Measurements from ENCODE around the gene CACNG5.

Gene CACNG5

DNA sequence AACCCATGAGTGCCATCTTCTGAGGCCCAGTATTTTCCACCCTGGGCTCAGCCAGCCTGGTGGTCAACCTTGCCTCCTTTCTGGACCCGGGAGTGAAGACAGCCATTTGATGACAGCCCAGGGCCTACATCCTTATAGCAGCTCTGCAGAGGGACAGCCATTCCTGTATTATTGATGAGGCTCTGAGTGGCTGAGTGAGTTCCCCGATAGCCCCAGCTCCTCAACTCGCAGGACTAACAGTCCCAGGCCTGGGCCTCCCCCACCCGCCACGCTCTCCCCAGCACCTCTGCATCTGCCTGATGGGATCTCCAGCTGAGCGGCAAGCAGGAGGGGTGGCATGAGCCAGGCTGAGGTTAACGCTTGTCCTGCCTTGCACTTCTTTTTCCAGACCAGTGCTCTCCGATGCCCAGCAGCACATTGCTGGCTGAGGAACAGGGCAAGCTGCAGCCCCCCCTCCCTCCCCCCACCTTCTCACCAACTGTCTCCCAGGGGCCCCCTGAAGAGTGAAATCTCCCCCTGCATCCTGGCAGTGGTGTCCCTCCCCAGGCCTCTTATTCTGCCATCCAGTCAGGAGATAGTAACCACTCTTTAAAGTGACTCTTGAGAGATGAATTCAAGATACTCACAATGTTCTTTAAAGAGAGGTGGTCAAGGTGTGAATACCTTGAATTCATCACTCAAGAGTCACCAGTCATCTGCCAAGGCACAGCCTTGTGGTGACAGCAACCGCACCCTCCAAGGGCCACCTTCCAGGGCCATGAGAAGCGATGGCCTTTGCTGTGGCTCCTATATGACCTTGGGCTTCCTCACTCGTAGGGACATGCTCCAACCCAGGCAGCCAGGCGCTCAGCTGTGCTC, 23.5 kb downstream of the CACNG5 start:
- no peak for DNase-seq (ENCODE audit: low read depth)
- TF ChIP-seq, protein P1, sequence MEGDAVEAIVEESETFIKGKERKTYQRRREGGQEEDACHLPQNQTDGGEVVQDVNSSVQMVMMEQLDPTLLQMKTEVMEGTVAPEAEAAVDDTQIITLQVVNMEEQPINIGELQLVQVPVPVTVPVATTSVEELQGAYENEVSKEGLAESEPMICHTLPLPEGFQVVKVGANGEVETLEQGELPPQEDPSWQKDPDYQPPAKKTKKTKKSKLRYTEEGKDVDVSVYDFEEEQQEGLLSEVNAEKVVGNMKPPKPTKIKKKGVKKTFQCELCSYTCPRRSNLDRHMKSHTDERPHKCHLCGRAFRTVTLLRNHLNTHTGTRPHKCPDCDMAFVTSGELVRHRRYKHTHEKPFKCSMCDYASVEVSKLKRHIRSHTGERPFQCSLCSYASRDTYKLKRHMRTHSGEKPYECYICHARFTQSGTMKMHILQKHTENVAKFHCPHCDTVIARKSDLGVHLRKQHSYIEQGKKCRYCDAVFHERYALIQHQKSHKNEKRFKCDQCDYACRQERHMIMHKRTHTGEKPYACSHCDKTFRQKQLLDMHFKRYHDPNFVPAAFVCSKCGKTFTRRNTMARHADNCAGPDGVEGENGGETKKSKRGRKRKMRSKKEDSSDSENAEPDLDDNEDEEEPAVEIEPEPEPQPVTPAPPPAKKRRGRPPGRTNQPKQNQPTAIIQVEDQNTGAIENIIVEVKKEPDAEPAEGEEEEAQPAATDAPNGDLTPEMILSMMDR (conservative IDR thresholded peaks at IDR 0.05; ENCODE audit: low read depth, low read length): no peak
- no peak overlapping the region for H3K4me3 ChIP-seq (ENCODE audit: low read length)

GRCh38 chr17:66859353-66859752, 24.4 kb downstream of the CACNG5 start:
- DNase-seq (ENCODE audit: low read depth): no peak
- TF ChIP-seq, protein P1 (conservative IDR thresholded peaks at IDR 0.05; ENCODE audit: low read depth, low read length): no peak
- no peak overlapping the region for H3K4me3 ChIP-seq (ENCODE audit: low read length)

DNA sequence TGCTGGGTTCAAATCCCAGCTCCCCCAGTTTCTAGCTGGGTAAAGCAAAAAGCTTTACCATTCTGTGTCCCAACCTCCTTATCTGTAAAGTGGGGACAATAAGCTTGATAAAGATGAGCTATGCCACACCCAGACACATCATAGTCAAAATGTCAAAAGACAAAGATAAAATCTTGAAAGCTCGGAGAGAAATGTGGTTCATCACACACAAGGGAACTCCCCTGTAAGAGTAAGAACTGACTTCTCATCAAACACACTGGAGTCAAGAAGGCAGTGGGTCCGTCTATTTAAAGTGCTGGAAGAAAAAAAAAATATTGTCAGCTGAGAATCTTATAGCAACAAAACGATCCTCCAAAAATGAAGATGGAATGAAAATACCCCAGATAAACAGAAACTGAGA, 25.3 kb downstream of the CACNG5 start:
- H3K4me3 ChIP-seq (ENCODE audit: low read length): no peak overlapping the region
- TF ChIP-seq, protein P1 (conservative IDR thresholded peaks at IDR 0.05; ENCODE audit: low read depth, low read length): no peak
- no peak for DNase-seq (ENCODE audit: low read depth)

DNA sequence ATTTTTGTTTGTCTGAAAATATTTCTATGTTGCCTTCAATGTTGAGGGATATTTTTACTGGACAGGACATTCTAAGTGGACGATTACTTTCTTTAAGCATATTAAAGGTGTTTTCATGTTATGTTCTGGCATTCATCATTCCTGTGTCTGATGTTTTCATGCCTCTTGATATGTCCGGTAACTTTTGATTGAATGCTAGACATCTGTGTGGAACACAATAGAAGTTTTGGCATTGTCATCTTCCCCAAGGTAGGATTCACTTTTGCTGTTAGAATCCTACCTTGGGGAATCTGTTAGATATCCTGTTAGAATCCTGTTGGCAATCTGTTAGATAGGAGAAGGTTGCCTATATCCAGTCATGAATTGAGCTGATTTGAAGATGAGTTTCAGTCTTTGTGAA, 28.9 kb downstream of the CACNG5 start:
- DNase-seq (ENCODE audit: low read depth): no peak
- TF ChIP-seq, protein P1 (conservative IDR thresholded peaks at IDR 0.05; ENCODE audit: low read depth, low read length): no peak
- no peak overlapping the region for H3K4me3 ChIP-seq (ENCODE audit: low read length)

GRCh38 chr17:66865151-66865550, 30.2 kb downstream of the CACNG5 start:
- no peak overlapping the region for H3K4me3 ChIP-seq (ENCODE audit: low read length)
- no peak for DNase-seq (ENCODE audit: low read depth)
- TF ChIP-seq, protein P1 (conservative IDR thresholded peaks at IDR 0.05; ENCODE audit: low read depth, low read length): no peak

DNA sequence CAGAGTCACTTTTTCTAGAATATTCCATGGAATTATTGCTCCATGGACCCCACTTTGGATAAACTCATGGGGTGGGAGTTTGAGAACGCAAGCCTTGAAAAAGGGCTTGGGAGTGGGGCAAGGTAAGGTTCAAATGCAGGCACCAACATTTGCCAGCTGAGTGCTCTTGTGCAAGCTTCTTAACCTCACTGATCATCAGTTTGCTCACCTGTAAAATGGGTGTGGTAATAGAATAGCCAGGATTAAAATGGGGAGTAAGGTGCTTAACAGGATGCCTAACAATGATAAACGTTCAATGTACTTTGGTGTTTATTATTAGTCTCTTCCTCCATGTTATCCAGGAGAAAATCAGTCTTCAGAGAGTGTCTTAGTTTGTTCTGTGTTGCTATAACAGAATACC, 39.0 kb downstream of the CACNG5 start:
- no peak overlapping the region for H3K4me3 ChIP-seq (ENCODE audit: low read length)
- no peak for DNase-seq (ENCODE audit: low read depth)
- TF ChIP-seq, protein P1 (conservative IDR thresholded peaks at IDR 0.05; ENCODE audit: low read depth, low read length): no peak

GRCh38 chr17:66884931-66885330, 50.0 kb downstream of the CACNG5 start:
- H3K4me3 ChIP-seq (ENCODE audit: low read length): no peak overlapping the region
- TF ChIP-seq, protein P1 (conservative IDR thresholded peaks at IDR 0.05; ENCODE audit: low read depth, low read length): no peak
- no peak for DNase-seq (ENCODE audit: low read depth)
